ENCODE measurements around the gene DRAP1.
A peak's percentile ranks its signal among the peaks of the same experiment; 100 is the strongest.

DRAP1 gene

GRCh38 chr11:65906602-65907001 lies 12.6 kb upstream of the DRAP1 start:
- DNase-seq: no peak

GRCh38 chr11:65907878-65908277 lies 11.3 kb upstream of the DRAP1 start:
- DNase-seq: no peak

- DNase-seq: peak; percentile 90
Measured at GRCh38 chr11:65911682-65912568, 7.3 kb upstream of the DRAP1 start.

DNA sequence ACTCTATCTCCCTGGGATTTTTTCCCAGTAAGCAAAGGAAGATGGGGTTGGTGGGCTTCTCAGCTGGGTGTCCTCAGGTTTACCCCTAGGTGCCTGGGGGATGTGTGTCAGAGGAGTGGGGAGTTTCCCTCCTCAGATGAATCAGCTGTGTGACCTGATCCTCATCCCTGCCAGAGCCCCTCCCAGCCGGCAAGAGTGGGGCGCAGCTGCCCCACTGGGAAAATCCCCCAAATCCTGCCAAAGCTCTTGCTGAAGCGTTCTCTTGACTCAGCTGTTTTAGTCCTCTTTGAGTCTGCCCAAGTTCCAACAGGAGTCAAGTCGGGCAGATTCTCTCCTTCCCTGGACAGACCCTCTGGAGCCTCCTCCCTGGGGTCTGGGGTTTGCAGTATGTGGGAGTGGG lies 6.4 kb upstream of the DRAP1 start:
- DNase-seq: no peak

DNA sequence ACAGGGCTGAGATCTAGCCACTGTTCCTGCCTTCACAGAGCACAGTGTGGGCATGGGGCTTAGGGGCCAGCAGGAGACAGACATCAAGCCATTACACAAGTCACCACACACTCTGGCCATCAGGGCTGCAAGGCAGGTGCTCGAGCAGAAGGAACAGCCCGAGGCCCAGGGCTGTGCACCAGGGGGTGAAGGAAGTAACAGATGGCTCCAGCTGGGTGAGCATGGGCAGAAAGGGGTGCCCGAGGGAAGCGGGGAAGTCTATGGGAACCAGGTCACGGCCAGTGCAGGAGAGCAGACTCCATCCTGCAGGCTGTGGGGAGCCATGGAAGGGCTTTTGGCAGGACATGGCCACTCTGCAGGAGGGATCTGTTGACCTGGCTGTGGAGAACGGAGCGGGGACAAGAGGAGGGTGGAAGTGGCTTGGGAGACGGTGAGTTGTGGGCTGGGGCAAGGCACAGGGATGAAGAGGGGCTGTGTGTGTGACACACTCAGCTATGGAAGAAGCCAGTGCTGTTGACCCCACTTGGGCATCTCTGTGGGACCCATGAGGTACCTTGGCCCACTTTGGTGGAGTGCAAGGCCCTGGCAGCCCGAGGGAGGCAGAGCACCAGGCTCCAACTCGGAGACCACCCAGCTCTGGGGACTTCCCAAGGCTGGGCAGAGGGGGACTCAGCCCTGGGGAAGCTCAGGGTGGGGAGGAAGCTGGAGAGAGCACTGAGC lies 4.0 kb upstream of the DRAP1 start:
- no peak for DNase-seq

DNA sequence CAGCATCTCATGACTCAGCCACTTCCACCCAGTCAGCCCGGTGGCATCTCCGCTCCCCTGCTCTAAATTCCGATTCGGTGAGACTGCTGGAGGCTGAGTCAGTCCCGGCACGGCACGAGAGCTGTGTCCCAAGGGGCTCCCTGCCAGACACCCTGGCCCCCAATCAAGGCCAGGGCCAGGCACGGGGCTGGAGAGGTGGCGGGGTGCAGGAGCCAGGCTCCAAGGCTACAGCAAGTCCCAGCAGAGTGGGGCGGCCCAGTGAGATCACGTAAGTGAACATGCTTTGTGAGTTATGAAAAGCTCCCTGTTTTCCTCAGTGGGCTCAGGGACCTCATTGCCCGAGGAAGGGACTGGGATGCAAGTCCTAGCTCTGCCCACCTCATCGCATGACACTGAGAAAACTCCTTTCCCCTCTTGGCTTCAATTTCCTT lies 3.4 kb upstream of the DRAP1 start:
- DNase-seq: peak; percentile 98

DNA sequence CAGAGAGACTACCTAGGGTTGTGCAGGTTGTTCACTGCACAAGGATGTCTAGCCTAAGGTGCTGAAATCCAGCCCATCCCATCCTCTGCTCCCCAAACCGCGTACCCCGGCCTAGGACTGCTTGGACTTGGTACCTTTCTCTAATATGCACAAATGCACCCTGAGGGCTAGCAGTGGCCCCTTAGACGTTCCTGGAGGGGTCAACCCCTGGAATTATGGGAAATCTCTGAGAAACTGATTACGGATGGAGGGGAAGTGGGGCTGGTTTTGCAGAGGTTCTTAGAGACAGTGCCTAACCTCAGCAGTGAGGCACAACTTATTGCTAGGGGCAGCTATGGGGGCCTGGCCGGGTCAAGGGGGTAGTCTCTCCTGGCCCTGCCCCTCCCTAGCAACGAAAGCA lies 2.8 kb upstream of the DRAP1 start:
- DNase-seq: no peak

DNA sequence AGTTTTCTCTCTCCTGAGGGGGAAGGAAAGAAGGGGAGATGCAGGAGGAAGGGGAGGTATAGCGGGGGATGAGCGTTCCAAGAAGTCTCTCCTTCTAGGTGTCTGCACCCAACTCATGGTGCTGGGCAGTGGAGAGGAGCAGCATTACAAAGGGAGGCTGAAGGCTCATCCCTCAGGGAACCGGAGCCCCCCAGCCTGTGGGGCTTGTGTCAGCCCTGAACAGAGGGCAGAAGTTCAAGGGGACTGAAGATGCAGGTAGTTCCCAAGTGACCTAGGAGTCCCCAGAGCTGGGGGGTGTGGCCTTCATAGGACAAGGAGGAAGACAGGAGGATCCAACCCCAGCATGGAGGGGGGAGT lies 2.2 kb upstream of the DRAP1 start:
- DNase-seq: no peak

GRCh38 chr11:65917434-65918210 lies 1.6 kb upstream of the DRAP1 start:
- no peak for DNase-seq

- no peak for DNase-seq
Measured at GRCh38 chr11:65918211-65919140, 750 bp upstream of the DRAP1 start, which contains the start of gene C11orf68. Gene C11orf68, minus strand, starts transcription at chr11:65919062. Its CDS starts 31 bp downstream, at chr11:65919031.

GRCh38 chr11:65919573-65920371 lies 546 bp downstream of the DRAP1 start:
- DNase-seq: no peak

DNA sequence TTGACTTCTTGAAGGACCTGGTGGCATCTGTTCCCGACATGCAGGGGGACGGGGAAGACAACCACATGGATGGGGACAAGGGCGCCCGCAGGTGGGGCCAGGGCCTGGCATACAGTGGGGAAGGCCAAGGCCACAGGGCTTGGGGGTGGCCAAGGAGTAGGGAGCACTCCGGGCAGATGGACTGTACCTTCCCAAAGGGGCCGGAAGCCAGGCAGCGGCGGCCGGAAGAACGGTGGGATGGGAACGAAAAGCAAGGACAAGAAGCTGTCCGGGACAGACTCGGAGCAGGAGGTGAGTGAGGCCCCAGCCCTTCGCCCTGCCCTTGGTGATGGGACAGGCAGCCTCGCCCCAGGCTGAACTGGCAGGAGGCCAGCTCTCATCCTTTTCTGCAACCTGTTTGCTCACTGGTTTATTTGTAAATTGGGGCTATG lies 1.2 kb downstream of the DRAP1 start:
- no peak for DNase-seq

DNA sequence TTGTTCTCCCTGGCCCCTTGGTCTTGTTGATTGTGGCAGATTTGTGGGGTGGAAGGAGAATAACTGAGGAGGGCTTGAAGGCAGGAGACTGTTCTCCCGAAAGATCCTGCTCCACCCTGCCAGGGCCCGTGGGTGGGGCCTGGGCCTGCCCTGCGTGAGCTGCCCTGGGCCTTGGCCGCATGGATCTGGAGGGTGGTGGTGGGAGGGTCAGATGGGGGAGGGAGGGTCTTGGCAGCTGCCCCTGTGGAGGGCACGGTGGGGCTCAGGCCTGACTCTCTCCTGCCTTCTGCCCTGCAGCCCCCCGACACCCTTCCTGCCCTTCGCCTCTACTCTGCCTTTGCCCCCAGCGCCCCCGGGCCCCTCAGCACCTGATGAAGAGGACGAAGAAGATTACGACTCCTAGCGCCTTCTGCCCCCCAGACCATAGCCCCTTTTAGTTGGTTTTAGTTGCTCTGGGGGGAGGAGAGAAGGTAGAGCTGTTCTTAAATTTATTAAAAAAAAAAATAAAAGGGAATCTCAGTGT lies 1.9 kb downstream of the DRAP1 start:
- no peak for DNase-seq

DNA sequence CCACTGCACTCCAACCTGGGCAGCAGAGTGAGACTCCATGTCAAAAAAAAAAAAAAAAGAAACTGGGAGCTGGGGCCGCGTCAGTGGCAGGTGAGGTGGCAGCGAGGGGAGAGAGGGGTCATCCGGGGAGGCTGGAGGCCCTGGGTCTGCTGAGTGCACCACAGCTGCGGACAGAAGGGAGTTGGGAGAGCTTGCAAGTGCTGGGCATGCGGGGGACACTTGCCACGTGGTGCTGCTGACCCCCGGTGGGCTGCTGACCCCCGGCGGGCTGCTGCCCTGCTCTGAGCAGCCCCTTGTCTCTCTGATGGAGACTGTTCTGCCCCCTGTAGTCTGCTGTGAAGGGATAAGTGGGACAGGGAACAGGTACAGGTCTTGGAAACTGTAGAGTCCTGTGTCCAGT lies 2.6 kb downstream of the DRAP1 start:
- DNase-seq: no peak

GRCh38 chr11:65922565-65922964 lies 3.3 kb downstream of the DRAP1 start:
- DNase-seq: no peak

DNA sequence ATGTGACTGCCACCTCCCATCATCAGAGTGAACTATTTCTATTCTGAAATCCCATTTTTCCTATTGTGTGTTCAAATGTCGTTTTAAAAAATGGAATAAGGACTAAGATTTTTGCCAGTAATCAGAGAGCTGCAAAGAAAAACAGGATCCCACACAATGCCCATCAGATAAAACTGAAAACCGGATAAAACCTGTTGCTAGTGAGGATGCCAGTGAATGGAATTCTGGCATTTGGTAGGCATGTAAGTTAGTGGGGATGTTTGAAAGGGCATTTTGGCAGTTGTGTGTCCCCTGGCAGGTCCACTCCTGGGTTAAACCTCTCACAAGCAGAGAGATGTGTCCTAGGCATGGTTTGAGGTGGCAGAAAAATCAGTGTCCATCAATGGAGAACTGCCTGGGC lies 6.2 kb downstream of the DRAP1 start:
- DNase-seq: no peak

- no peak for DNase-seq
Measured at GRCh38 chr11:65927904-65928397, 8.7 kb downstream of the DRAP1 start.

- DNase-seq: no peak
Measured at GRCh38 chr11:65928667-65929066, 9.4 kb downstream of the DRAP1 start.

DNA sequence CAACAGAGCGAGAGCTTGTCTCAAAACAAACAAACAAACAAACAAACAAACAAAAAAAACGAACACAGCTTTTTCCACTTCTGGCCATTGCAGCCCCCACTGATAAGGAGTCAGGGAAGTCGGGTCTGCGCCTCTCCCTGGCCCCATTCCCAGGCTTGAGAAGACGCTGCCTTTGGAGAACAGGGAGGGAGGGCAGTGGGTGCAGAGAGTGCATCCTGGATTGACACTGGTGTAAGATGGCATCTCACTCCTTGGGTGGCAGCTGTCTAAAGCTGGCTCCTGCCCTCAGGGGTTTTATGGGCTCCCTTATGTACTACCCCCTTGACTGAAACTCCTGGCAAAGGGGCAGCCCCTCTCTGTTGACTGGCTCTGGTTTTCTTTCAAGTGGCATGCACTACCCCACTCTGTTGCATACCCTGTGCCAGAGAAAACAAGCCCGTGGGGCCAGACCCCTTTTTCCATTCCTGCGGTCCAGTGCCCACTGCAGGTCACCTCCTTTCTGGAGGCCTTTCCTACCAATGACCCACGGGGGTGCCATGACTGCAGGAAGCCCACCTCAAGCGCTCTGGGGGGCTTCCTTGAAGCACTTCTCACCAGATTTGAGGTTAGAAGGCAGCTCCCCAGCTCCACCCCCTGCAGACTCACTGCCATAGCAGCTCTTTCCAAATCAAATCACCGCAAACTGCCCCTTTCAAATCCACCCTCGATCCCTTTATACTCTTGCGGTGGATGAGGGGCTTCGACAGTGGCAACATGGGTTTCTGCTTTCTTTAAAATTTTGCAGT lies 12.7 kb downstream of the DRAP1 start:
- no peak for DNase-seq

DNA sequence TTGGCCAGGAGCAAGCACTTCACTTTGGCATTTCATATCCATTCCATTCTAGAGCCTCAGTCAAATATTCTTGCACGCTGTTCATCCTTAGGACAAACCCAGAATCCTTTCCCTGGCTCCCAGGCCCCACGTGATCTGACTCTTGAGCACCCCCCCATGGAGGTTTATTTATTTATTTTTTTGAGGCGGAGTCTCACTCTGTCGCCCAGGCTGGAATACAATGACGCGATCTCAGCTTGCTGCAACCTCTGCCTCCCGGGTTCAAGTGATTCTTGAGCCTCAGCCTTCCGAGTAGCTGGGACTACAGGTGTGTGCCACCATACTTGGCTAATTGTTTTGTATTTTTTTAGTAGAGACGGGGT lies 13.3 kb downstream of the DRAP1 start:
- DNase-seq: no peak
